ENCODE results near the gene CDH22. TPM values are rescaled to one million over a fixed set of nuclear protein-coding genes. Genes with fewer than 3 reads are reported as not detected.

CDH22 gene
- total and polyA plus RNA-seq, 10 of the 15 experiments (the other 5 are each of a cell fraction or from before 2014, with no cell fraction given), result not detected

- no peaks in the 10 kb centered on the region for H3K9me3 ChIP-seq (replicated peaks; ENCODE audit: control insufficient read depth, insufficient read depth, low read length)
- WGBS (ENCODE audit: insufficient coverage, insufficient replicate concordance, low lambda C conversion rate, missing lambda C conversion rate), result 0% methylated on average over 2 of the region's 2 CpGs
- intact Hi-C loops (cut with micrococcal nuclease; ENCODE audit: unreplicated experiment), result no loop called here
- no peak overlapping the region for H3K9ac ChIP-seq (ENCODE audit: control insufficient read depth, insufficient read depth, low read length)
- peaks cover 0 to 2% of the 10 kb centered on the region in 2 experiments; a peak in 1 of 4 replicates for H3K27me3 ChIP-seq (replicated peaks in 1 of 2; ENCODE audit: control insufficient read depth in 2 of 2, insufficient read depth in 2 of 2, low read length in 1 of 2)
- DNase-seq (ENCODE audit: low read depth, low spot score) (no peak), ATAC-seq (no peak), FAIRE-seq (no peak)
- ChIA-PET SMC1A (ENCODE audit: uncharacterized antibody, unreplicated experiment) (no interaction called here), RAD21 (ENCODE audit: unreplicated experiment) (no interaction called here), CTCF (no interaction called here), POLR2A (no interaction called here)
- no peak overlapping the region for H2AFZ ChIP-seq (ENCODE audit: control insufficient read depth, low read depth, low read length)
- H3K4me3 ChIP-seq, result no peak overlapping the region
- in situ Hi-C loops (cut with MboI), result no loop called here
- no peak overlapping the region for H3K27ac ChIP-seq (ENCODE audit: control insufficient read depth, insufficient read depth)
- H3K79me2 ChIP-seq (ENCODE audit: control insufficient read depth, insufficient read depth, low read length), result no peaks in the 10 kb centered on the region
- H3K36me3 ChIP-seq (ENCODE audit: control insufficient read depth in 2 of 2, insufficient read depth in 2 of 2, low read length in 1 of 2), result no peaks in the 10 kb centered on the region
- TF ChIP-seq HDAC6 (IDR thresholded peaks at IDR 0.05; ENCODE audit: unreplicated experiment) (no peak), ZZZ3 (IDR thresholded peaks at IDR 0.05; ENCODE audit: control insufficient read depth, insufficient read length, low read depth) (no peak), ESRRA (IDR thresholded peaks at IDR 0.05; ENCODE audit: low read length) (no peak), POLR2A (IDR thresholded peaks at IDR 0.05; ENCODE audit: low read depth, low read length) (no peak), E4F1 (IDR thresholded peaks at IDR 0.05; ENCODE audit: borderline replicate concordance, partially characterized antibody) (no peak), SRF (IDR thresholded peaks at IDR 0.05; ENCODE audit: low read depth in 2 of 2, low read length in 2 of 2) (no peak), CREB1 (IDR thresholded peaks at IDR 0.05; ENCODE audit: low read depth) (no peak), MYC (IDR thresholded peaks at IDR 0.05; ENCODE audit: insufficient read depth, insufficient read length, insufficient replicate concordance, low read length, severe bottlenecking) (no peak), POU2F2 (IDR thresholded peaks at IDR 0.05; ENCODE audit: borderline replicate concordance, low read depth, low read length) (no peak), FOS (IDR thresholded peaks at IDR 0.05; ENCODE audit: borderline replicate concordance, extremely low read depth, insufficient read length) (no peak), CUX1 (IDR thresholded peaks at IDR 0.05; ENCODE audit: insufficient replicate concordance, low read depth, low read length) (no peak), EED (IDR thresholded peaks at IDR 0.05; ENCODE audit: low read depth) (no peak), ELK1 (IDR thresholded peaks at IDR 0.05; ENCODE audit: low read depth, low read length) (no peak), FOXM1 (IDR thresholded peaks at IDR 0.05; ENCODE audit: low read depth, low read length) (no peak), RB1 (IDR thresholded peaks at IDR 0.05; ENCODE audit: borderline replicate concordance) (no peak)
- no peak overlapping the region for H3K4me2 ChIP-seq (ENCODE audit: control insufficient read depth, insufficient read depth)
- no peaks in the 10 kb centered on the region for H4K20me1 ChIP-seq (ENCODE audit: control insufficient read depth, insufficient read depth)
- BruUV-seq (replicated peaks), result no TSS peak
- no peaks in the 10 kb centered on the region for H3K4me1 ChIP-seq (ENCODE audit: control insufficient read depth, insufficient read depth, low read length)
These were observed 34.6 kb downstream of the CDH22 start for GRCh38 chr20:46273717-46274116.

Measured in GM12878 (cell line).